ENCODE measurements around the gene RALGPS1.

- TF ChIP-seq CTCF (conservative IDR thresholded peaks at IDR 0.05 in 1 of 2, IDR thresholded peaks at IDR 0.05 in 1 of 2; ENCODE audit: low read depth in 1 of 2, low read length in 2 of 2) (no peak), EZH2 (IDR thresholded peaks at IDR 0.05; ENCODE audit: low read length, missing control alignments) (no peak)
Measured at GRCh38 chr9:126945682-126946081, 31.1 kb downstream of the RALGPS1 start.

All from fibroblast of lung (primary cell).